PC-9 (cell line): ENCODE data around the gene CFAP61.

Source experiments
- EZH2 ChIP-seq: fragments of 200-600 bp; sonication (generic); IDR thresholded peaks from 2 replicates; pipeline ENCODE4 v1.8.0; 2017; ENCODE audit warnings: antibody characterized with exemption, low read depth
- TF ChIP-seq, protein P1 (sequence below): fragments of 200-600 bp; sonication (generic); conservative IDR thresholded peaks from 2 replicates; pipeline ENCODE4 v1.6.1; 2017; ENCODE audit warnings: mixed run types, antibody characterized with exemption, mild to moderate bottlenecking, moderate library complexity

DNA sequence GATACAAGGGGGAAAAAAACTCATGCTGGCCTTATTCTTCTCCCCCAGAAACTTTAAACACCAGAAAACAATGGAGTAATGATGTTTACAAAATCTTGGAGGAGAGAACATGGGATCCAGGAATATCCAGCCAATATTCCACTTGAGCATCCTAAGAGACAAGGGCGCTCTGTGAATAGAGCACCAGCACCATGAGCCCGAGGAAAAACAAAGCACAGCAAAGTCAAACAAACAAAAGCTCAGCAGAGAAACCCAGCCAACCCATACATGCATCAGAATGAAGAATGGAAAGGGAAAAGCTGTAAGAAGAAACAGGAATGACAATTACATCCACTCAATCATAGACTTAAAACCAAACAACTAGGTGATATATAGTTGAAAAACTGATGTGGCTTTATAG is 39.8 kb upstream of the CFAP61 start:
- no peak for TF ChIP-seq EZH2
- TF ChIP-seq, protein P1, sequence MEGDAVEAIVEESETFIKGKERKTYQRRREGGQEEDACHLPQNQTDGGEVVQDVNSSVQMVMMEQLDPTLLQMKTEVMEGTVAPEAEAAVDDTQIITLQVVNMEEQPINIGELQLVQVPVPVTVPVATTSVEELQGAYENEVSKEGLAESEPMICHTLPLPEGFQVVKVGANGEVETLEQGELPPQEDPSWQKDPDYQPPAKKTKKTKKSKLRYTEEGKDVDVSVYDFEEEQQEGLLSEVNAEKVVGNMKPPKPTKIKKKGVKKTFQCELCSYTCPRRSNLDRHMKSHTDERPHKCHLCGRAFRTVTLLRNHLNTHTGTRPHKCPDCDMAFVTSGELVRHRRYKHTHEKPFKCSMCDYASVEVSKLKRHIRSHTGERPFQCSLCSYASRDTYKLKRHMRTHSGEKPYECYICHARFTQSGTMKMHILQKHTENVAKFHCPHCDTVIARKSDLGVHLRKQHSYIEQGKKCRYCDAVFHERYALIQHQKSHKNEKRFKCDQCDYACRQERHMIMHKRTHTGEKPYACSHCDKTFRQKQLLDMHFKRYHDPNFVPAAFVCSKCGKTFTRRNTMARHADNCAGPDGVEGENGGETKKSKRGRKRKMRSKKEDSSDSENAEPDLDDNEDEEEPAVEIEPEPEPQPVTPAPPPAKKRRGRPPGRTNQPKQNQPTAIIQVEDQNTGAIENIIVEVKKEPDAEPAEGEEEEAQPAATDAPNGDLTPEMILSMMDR = no peak
